Stimulated activated naive CD4-positive, alpha-beta T cell (primary cell): ENCODE data around the gene SAG.
"Not testable (repeated sequence)": the region's sequence is repeated elsewhere in the genome, so short reads cannot be mapped to it uniquely, and the experiment has no call there.

Experiments used
- DNase-seq, 6 experiments: peaks; one replicate each; lab custom pipeline; 2025; lab: John Stamatoyannopoulos, UW

The SAG gene

DNA sequence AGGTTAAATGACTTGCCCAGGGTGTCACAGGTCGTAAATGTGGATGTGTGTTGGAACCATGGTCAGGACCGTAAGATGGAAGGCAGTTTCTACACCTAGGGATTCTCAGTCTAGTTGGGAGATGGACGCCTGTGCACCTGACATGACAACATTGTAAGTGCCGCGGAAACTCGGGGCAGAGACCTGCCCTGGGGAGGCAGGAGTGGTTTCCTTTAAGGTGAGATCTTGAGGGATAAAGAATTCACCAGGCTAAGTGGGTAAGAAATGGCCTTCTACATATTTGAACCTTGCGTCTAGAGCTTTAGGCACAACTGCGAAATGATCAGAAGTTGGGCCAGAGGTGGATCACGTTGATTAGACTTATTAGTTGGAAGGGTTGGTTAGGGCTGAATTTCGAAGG is 48.3 kb downstream of the SAG start:
- DNase-seq: no peak

- peak in 1 of 6 experiments; percentile 11 for DNase-seq
These were observed 49.1 kb downstream of the SAG start for GRCh38 chr2:233356546-233357308.

DNA sequence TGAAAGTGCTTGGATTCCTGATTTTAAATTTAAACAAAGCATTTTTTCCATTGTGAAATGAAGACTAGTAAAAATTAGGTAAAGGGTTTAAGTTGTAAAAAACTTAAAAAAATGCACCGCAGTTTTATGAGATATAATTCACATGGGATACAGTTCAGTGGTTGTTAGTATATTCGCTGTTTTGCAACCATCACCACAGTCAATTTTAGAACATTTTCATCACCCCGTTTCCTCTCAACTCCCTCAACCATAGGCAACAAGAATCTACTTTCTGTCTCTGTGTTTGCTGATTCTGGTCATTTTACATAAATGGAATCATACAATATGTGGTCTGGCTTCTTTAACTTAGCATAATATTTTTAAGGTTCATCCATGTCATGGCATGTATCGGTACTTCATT is 50.7 kb downstream of the SAG start:
- no peak for DNase-seq

GRCh38 chr2:233358947-233359346 is 51.3 kb downstream of the SAG start:
- DNase-seq: no peak

- no peak for DNase-seq
These were observed 52.2 kb downstream of the SAG start for GRCh38 chr2:233359823-233360222.

GRCh38 chr2:233360771-233361176 is 53.2 kb downstream of the SAG start:
- no peak for DNase-seq

DNA sequence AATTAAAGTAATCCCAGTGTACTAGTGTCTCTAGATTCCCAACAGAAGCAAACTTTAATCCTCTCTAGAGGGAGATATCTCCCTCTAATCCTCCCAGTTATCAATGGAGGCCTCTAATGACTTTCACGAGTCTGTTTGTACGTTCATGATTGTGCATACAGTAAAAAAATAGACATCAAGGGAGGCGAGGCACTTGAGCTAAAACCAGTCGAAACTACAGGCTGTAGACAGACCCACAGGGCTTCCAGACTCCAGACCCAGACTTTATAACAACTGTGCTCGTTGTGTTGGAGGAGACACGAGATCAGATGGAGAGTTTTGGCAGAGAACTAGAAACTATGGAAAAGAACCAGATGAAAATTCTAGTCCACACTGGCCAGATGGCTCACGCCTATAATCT is 53.7 kb downstream of the SAG start:
- no peak for DNase-seq

DNA sequence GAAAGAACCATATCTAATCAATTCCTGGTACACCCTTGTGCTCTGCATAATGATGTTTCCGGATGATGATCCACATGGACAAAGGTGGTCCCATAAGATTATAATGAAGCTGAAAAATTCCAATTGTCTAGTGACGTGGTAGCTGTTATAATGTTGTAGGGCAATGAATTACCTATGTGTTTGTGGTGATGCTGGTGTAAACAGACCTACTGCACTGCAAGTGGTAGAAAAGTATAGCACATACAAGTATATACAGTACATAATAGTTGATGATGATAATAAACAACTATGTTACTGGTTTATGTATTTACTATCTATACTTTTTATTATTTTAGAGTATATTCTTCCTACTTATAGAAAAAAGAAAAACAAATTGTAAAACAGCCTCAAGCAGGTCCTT is 55.1 kb downstream of the SAG start:
- no peak for DNase-seq

- no peak for DNase-seq
These were observed 56.2 kb downstream of the SAG start for GRCh38 chr2:233363744-233364235.

- no peak for DNase-seq
These were observed 58.4 kb downstream of the SAG start for GRCh38 chr2:233365861-233366520.

DNA sequence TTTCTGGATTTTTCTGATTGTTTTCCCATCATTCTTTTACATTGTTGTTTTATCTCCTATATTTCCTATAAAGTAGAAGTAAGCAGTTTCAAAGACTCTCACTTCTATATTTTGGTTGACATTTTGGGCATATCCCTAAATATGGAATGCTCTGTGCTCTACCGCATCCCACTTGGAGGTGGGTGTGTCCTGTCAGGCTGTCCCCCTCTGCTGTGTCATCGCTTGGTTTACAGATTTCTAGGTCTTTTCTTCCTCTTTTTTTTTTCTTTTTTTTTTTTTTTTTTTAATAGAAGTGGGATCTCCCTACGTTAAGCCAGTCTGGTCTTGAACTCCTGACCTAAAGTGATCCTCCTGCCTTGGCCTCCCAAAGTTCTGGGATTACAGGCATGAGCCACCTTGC is 60.0 kb downstream of the SAG start:
- DNase-seq: no peak

GRCh38 chr2:233368756-233369155 is 61.1 kb downstream of the SAG start:
- DNase-seq: no peak

- DNase-seq: no peak
These were observed 61.8 kb downstream of the SAG start for GRCh38 chr2:233369462-233369861.

- no peak for DNase-seq
These were observed 62.5 kb downstream of the SAG start for GRCh38 chr2:233369897-233370685.

- DNase-seq: no peak
These were observed 64.0 kb downstream of the SAG start for GRCh38 chr2:233371641-233372040.

GRCh38 chr2:233372855-233373254 is 65.2 kb downstream of the SAG start:
- no peak for DNase-seq

- no peak for DNase-seq
These were observed 65.7 kb downstream of the SAG start for GRCh38 chr2:233373316-233373715.

- not testable (repeated sequence) for DNase-seq
These were observed 67.2 kb downstream of the SAG start for GRCh38 chr2:233374776-233375175.

DNA sequence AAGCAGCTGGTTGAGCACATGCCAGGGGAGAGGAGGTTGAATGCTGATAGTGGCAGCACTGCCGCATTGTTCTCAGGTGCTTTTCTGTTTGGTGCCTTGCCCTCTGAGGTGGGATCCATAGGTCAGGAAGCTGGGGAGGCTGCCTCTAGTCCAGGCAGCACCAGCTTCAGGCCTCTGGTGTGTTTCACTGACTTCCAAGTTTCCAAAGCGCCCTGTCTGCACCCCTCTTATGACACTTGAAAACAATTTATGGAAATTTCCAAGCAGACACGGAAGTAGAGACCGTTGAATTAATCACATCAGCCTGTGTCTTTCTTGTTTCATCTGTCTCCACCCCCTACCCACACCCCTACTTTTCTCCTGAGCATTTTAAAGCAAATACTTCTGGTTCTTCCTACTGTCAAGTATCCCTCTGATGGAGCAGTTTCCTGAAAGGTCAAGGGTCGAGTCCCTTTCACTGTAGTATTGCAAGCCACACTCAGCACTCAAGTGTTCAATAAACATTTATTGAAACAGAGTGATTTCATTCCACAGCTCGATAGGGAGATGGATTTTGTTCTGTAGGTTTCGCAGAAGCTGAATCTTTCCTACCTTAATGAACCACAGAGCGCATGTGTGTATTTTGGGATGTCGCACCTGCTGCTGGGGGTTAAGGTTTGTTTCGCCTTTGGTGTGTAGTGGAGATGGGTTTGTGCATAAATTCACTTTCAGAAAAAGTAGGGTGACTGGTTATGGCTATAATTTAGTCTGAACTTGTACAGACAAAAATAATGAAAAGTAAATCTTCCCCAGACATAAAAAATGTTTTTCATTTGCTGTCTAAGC is 68.1 kb downstream of the SAG start:
- DNase-seq: no peak

- no peak for DNase-seq
These were observed 71.4 kb downstream of the SAG start for GRCh38 chr2:233379034-233379433.

- DNase-seq: no peak
These were observed 71.8 kb downstream of the SAG start for GRCh38 chr2:233379441-233379840.
